Endothelial cell (in vitro differentiated cells): ENCODE data around the gene C11orf86. TPM values are rescaled to one million over a fixed set of nuclear protein-coding genes. Genes with fewer than 3 reads are reported as not detected.

Experiments used
- DNase-seq: peaks from one replicate; pipeline ENCODE4 v3.0.0; 2021; ENCODE audit warnings: low spot score
- H3K27ac Mint-ChIP-seq: one replicate; pipeline ENCODE4 v1.8.0; 2021; ENCODE audit warnings: mixed read lengths, inconsistent platforms; ENCODE audit not compliant: unreplicated experiment
- H3K27me3 Mint-ChIP-seq: one replicate; pipeline ENCODE4 v1.8.0; 2021; ENCODE audit warnings: mild to moderate bottlenecking, moderate library complexity, mixed read lengths, inconsistent platforms; ENCODE audit not compliant: unreplicated experiment
- H3K36me3 Mint-ChIP-seq: one replicate; pipeline ENCODE4 v1.8.0; 2021; ENCODE audit warnings: mild to moderate bottlenecking, low read depth, mixed read lengths, inconsistent platforms; ENCODE audit not compliant: unreplicated experiment
- H3K4me1 Mint-ChIP-seq: one replicate; pipeline ENCODE4 v1.8.0; 2021; ENCODE audit warnings: mild to moderate bottlenecking, mixed read lengths, inconsistent platforms; ENCODE audit not compliant: unreplicated experiment
- H3K4me3 Mint-ChIP-seq: one replicate; pipeline ENCODE4 v1.8.0; 2021; ENCODE audit warnings: mild to moderate bottlenecking, mixed read lengths, inconsistent platforms; ENCODE audit not compliant: unreplicated experiment
- H3K9me3 Mint-ChIP-seq: one replicate; pipeline ENCODE4 v1.8.0; 2021; ENCODE audit warnings: mixed read lengths, inconsistent platforms; ENCODE audit not compliant: unreplicated experiment
- total RNA-seq: library from RNA; stranded (reverse); fragmentation: NEBNext Ultra II Directional; extraction: Animal tissue kit (Norgen Biotek cat#: 25700); gene quantifications from one replicate; pipeline ENCODE4 v1.2.1, GENCODE V29; 2021; ENCODE audit not compliant: unreplicated experiment
- TF ChIP-seq, protein P1 (sequence below): fragments of 200-600 bp; sonication (generic); IDR thresholded peaks from one replicate; pipeline ENCODE4 v1.5.0; 2021; ENCODE audit warnings: antibody characterized with exemption; ENCODE audit not compliant: unreplicated experiment

Gene C11orf86
- total RNA-seq, 1 donor from 2014 or later = not detected

DNA sequence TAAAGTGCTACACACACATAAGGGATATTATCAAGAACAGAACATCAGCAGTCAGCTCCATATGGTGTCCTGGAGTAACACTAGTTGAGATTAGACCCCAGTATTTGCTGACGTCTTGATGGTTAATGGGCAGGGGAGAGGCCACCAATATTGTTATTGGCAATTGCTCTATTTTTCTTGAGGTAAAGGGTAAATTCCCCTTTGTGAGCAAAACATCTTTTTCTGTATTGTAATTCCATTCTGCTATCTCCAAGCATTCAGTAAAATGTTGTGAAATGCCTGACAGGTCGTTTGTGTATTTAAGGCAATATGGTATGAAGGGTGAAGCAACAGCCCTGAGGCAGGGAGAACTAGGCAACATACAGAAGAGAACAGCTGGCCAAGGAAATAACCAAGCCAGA is 38.8 kb upstream of the C11orf86 start:
- Mint-ChIP-seq H3K9me3 (no peaks in the 10 kb centered on the region), H3K27me3 (no peaks in the 10 kb centered on the region), H3K4me3 (no peak overlapping the region), H3K4me1 (no peaks in the 10 kb centered on the region), H3K36me3 (no peaks in the 10 kb centered on the region), H3K27ac (no peak overlapping the region)
- TF ChIP-seq, protein P1, sequence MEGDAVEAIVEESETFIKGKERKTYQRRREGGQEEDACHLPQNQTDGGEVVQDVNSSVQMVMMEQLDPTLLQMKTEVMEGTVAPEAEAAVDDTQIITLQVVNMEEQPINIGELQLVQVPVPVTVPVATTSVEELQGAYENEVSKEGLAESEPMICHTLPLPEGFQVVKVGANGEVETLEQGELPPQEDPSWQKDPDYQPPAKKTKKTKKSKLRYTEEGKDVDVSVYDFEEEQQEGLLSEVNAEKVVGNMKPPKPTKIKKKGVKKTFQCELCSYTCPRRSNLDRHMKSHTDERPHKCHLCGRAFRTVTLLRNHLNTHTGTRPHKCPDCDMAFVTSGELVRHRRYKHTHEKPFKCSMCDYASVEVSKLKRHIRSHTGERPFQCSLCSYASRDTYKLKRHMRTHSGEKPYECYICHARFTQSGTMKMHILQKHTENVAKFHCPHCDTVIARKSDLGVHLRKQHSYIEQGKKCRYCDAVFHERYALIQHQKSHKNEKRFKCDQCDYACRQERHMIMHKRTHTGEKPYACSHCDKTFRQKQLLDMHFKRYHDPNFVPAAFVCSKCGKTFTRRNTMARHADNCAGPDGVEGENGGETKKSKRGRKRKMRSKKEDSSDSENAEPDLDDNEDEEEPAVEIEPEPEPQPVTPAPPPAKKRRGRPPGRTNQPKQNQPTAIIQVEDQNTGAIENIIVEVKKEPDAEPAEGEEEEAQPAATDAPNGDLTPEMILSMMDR = no peak
- DNase-seq = no peak

DNA sequence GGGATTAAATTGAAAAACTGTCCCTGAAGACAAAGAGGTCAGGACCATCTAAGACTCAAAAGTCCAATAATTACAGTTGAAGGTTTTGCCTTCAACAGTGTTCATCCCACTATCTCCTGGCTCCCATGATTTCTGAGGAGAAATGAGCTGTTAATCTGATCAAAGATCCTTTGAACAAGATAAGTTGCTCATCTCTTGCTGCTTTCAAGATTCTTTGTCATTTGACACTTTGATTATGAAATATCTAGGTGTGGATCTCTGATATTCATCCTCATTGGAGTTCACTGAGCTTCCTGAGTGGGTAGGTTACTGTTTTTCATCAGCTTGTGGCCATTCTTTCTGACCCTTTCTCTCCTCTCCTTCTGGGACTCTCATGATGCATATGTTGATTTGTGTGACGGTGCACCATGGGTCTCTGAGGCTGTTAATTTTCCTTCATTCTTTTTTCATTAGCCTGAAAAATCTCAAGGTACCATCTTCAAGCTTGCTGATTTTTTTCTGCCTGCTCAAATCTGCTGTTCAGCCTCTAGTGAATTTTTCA is 37.8 kb upstream of the C11orf86 start:
- no peak for DNase-seq
- Mint-ChIP-seq H3K27me3 (no peaks in the 10 kb centered on the region), H3K9me3 (no peaks in the 10 kb centered on the region), H3K4me1 (no peaks in the 10 kb centered on the region), H3K4me3 (no peak overlapping the region), H3K36me3 (no peaks in the 10 kb centered on the region), H3K27ac (no peak overlapping the region)
- TF ChIP-seq, protein P1 = no peak

DNA sequence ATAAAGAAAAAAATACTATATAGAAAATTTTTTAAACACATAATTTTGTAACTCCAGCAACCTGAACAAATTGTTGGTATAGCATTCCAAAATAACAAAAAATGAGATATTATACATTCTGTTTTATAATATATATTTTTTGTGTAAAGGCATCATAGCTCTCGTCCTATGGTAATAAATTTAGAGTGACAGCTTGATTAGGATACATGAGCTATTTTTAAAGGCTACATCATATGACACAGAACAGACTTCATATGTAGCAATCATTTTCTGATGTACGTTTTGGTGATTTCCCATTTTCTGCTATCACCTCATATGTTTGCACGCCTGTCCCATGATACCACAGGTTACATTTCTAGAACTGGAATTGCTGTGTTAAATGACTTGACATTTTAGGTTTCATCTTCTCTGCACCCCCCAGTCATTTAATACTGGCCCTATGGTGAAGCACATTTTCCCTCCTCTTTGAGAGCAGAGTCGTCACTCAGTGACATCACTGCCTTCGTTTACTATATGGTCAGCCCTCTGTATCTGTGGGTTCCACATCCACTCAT is 36.4 kb upstream of the C11orf86 start:
- H3K36me3 Mint-ChIP-seq = no peaks in the 10 kb centered on the region
- H3K27ac Mint-ChIP-seq = no peak overlapping the region
- H3K4me1 Mint-ChIP-seq = no peaks in the 10 kb centered on the region
- no peaks in the 10 kb centered on the region for H3K9me3 Mint-ChIP-seq
- no peaks in the 10 kb centered on the region for H3K27me3 Mint-ChIP-seq
- no peak overlapping the region for H3K4me3 Mint-ChIP-seq
- TF ChIP-seq, protein P1 = no peak
- no peak for DNase-seq

DNA sequence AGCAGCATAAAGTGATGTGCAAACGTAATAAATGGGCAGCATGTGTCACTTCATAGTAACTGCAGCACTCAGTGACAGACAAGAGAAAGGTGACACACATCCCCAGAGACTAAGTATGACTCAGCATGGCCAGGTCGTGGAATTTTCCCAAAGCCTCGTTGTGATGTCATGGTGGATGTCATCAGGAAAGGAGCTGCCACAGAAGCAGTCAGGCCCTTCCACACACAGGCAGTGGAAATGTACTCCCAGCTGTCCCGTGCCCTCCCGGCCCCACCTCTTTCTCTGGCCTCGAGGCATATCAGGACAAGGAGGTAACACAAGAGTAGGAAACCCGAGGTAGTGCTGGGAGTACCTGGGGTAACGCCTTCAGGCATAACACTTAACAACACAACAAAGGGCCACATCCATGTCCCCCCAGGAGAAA is 25.0 kb upstream of the C11orf86 start:
- Mint-ChIP-seq H3K4me3 (no peak overlapping the region), H3K36me3 (peaks cover 2% of the 10 kb centered on the region), H3K4me1 (peaks cover 4% of the 10 kb centered on the region), H3K27me3 (peaks cover 1% of the 10 kb centered on the region), H3K9me3 (no peaks in the 10 kb centered on the region), H3K27ac (no peak overlapping the region)
- no peak for DNase-seq
- TF ChIP-seq, protein P1 = no peak

DNA sequence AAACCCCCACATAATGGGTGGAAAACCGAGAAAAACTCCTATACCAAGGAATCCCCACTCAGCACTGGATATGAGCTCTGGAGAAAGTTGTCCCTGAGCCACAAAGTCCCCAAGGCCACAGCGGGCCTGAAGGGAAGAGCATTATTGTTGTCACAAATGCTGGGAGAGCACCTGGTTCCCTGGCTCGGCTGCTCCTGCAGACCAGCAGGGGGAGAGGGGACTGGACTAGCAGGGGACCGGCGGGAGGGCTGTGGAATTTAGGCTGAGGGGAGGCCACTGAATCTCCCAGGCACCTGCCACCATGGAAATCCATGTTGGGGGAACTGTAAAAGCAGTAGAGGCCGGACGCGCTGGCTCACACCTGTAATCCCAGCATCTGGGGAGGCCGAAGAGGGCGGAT is 24.0 kb upstream of the C11orf86 start:
- no peak overlapping the region for H3K4me3 Mint-ChIP-seq
- no peaks in the 10 kb centered on the region for H3K9me3 Mint-ChIP-seq
- H3K36me3 Mint-ChIP-seq = peaks cover 5% of the 10 kb centered on the region
- TF ChIP-seq, protein P1 = no peak
- H3K27ac Mint-ChIP-seq = no peak overlapping the region
- H3K4me1 Mint-ChIP-seq = peaks cover 4% of the 10 kb centered on the region
- peaks cover 1% of the 10 kb centered on the region for H3K27me3 Mint-ChIP-seq
- no peak for DNase-seq
